Measurements from ENCODE around the gene TMEM51. TPM values are rescaled to one million over a fixed set of nuclear protein-coding genes. Genes with fewer than 3 reads are reported as not detected.
A peak's percentile ranks its signal among the peaks of the same experiment; 100 is the strongest.

Gene TMEM51
- total RNA-seq, 1 donor = 0.72 TPM

GRCh38 chr1:15156807-15157380 is 3.3 kb downstream of the TMEM51 start:
- H3K9me3 ChIP-seq (ENCODE audit: low read depth, low read length) = no peaks in the 10 kb centered on the region
- no peak overlapping the region for H2AFZ ChIP-seq (ENCODE audit: low read length)
- H4K20me1 ChIP-seq (ENCODE audit: insufficient read depth, low read length) = no peaks in the 10 kb centered on the region
- H3K79me2 ChIP-seq (ENCODE audit: insufficient read depth, low read length) = no peaks in the 10 kb centered on the region
- H3K27ac ChIP-seq (ENCODE audit: low read depth, low read length) = no peak overlapping the region
- peaks cover 3% of the 10 kb centered on the region for H3K27me3 ChIP-seq (ENCODE audit: insufficient read depth, low read length)
- DNase-seq (ENCODE audit: insufficient read length, low spot score, missing footprints) = no peak
- no peak overlapping the region for H3K4me2 ChIP-seq (ENCODE audit: insufficient read depth, low read length)
- H3K36me3 ChIP-seq (ENCODE audit: insufficient read depth, low read length) = no peaks in the 10 kb centered on the region
- H3K4me1 ChIP-seq (ENCODE audit: insufficient read depth, low read length) = peaks cover 24% of the 10 kb centered on the region
- no peak overlapping the region for H3K4me3 ChIP-seq (ENCODE audit: insufficient read depth, low read length)
- no peak for TF ChIP-seq CTCF (IDR thresholded peaks at IDR 0.05; ENCODE audit: extremely low read depth, low read depth, low read length)

GRCh38 chr1:15157524-15158399 is 4.2 kb downstream of the TMEM51 start:
- H3K27me3 ChIP-seq (ENCODE audit: insufficient read depth, low read length) = no peaks in the 10 kb centered on the region
- no peaks in the 10 kb centered on the region for H3K36me3 ChIP-seq (ENCODE audit: insufficient read depth, low read length)
- no peaks in the 10 kb centered on the region for H3K9me3 ChIP-seq (ENCODE audit: low read depth, low read length)
- DNase-seq (ENCODE audit: insufficient read length, low spot score, missing footprints) = peak; percentile 65
- H4K20me1 ChIP-seq (ENCODE audit: insufficient read depth, low read length) = no peaks in the 10 kb centered on the region
- H3K4me2 ChIP-seq (ENCODE audit: insufficient read depth, low read length) = no peak overlapping the region
- no peaks in the 10 kb centered on the region for H3K79me2 ChIP-seq (ENCODE audit: insufficient read depth, low read length)
- H2AFZ ChIP-seq (ENCODE audit: low read length) = no peak overlapping the region
- TF ChIP-seq CTCF (IDR thresholded peaks at IDR 0.05; ENCODE audit: extremely low read depth, low read depth, low read length) = no peak
- peaks cover 24% of the 10 kb centered on the region for H3K4me1 ChIP-seq (ENCODE audit: insufficient read depth, low read length)
- no peak overlapping the region for H3K4me3 ChIP-seq (ENCODE audit: insufficient read depth, low read length)
- no peak overlapping the region for H3K27ac ChIP-seq (ENCODE audit: low read depth, low read length)

- Histone ChIP-seq H3K4me3 (ENCODE audit: insufficient read depth, low read length) (no peak overlapping the region), H3K27ac (ENCODE audit: low read depth, low read length) (peak overlapping the region; percentile 11), H3K4me2 (ENCODE audit: insufficient read depth, low read length) (peak overlapping the region; percentile 34), H3K9me3 (ENCODE audit: low read depth, low read length) (no peaks in the 10 kb centered on the region), H3K79me2 (ENCODE audit: insufficient read depth, low read length) (no peaks in the 10 kb centered on the region), H3K36me3 (ENCODE audit: insufficient read depth, low read length) (no peaks in the 10 kb centered on the region), H3K4me1 (ENCODE audit: insufficient read depth, low read length) (peaks cover 18% of the 10 kb centered on the region), H3K27me3 (ENCODE audit: insufficient read depth, low read length) (no peaks in the 10 kb centered on the region), H4K20me1 (ENCODE audit: insufficient read depth, low read length) (no peaks in the 10 kb centered on the region), H2AFZ (ENCODE audit: low read length) (peak overlapping the region; percentile 2)
- peak; percentile 77 for DNase-seq (ENCODE audit: insufficient read length, low spot score, missing footprints)
- TF ChIP-seq CTCF (IDR thresholded peaks at IDR 0.05; ENCODE audit: extremely low read depth, low read depth, low read length) = no peak
Measured at GRCh38 chr1:15158506-15159165, 5.1 kb downstream of the TMEM51 start.

- Histone ChIP-seq H3K36me3 (ENCODE audit: insufficient read depth, low read length) (no peaks in the 10 kb centered on the region), H3K9me3 (ENCODE audit: low read depth, low read length) (no peaks in the 10 kb centered on the region), H4K20me1 (ENCODE audit: insufficient read depth, low read length) (no peaks in the 10 kb centered on the region), H2AFZ (ENCODE audit: low read length) (peak overlapping the region; percentile 2), H3K4me1 (ENCODE audit: insufficient read depth, low read length) (peaks cover 15% of the 10 kb centered on the region), H3K4me2 (ENCODE audit: insufficient read depth, low read length) (peak overlapping the region; percentile 34), H3K4me3 (ENCODE audit: insufficient read depth, low read length) (no peak overlapping the region), H3K27me3 (ENCODE audit: insufficient read depth, low read length) (no peaks in the 10 kb centered on the region), H3K27ac (ENCODE audit: low read depth, low read length) (no peak overlapping the region), H3K79me2 (ENCODE audit: insufficient read depth, low read length) (no peaks in the 10 kb centered on the region)
- no peak for TF ChIP-seq CTCF (IDR thresholded peaks at IDR 0.05; ENCODE audit: extremely low read depth, low read depth, low read length)
- DNase-seq (ENCODE audit: insufficient read length, low spot score, missing footprints) = no peak
Measured at GRCh38 chr1:15159166-15159555, 5.6 kb downstream of the TMEM51 start.
